GM18517 (cell line): Measurements from ENCODE around the gene FAM124B.
"Not testable (repeated sequence)": the region's sequence is repeated elsewhere in the genome, so short reads cannot be mapped to it uniquely, and the experiment has no call there.

ENCODE experiments used
- ATAC-seq: cut with Tn5 transposase; IDR thresholded peaks from one replicate; pipeline ENCODE4 v1.9.1; 2021; ENCODE audit warnings: mild to moderate bottlenecking, moderate library complexity; ENCODE audit not compliant: unreplicated experiment

FAM124B gene

GRCh38 chr2:224382973-224383555, 18.8 kb downstream of the FAM124B start:
- ATAC-seq, result no peak

- ATAC-seq, result not testable (repeated sequence)
These were observed 19.6 kb downstream of the FAM124B start for GRCh38 chr2:224382280-224382647.

GRCh38 chr2:224381521-224382279, 20.2 kb downstream of the FAM124B start:
- ATAC-seq, result no peak

- ATAC-seq, result no peak
These were observed 21.9 kb downstream of the FAM124B start for GRCh38 chr2:224379986-224380385.

- no peak for ATAC-seq
These were observed 22.7 kb downstream of the FAM124B start for GRCh38 chr2:224379172-224379571.

- no peak for ATAC-seq
These were observed 23.2 kb downstream of the FAM124B start for GRCh38 chr2:224378701-224379097.

- no peak for ATAC-seq
These were observed 23.9 kb downstream of the FAM124B start for GRCh38 chr2:224377751-224378700.

GRCh38 chr2:224372641-224373040, 29.3 kb downstream of the FAM124B start:
- no peak for ATAC-seq

- ATAC-seq, result no peak
These were observed 32.8 kb downstream of the FAM124B start for GRCh38 chr2:224369028-224369632.

- ATAC-seq, result no peak
These were observed 35.6 kb downstream of the FAM124B start for GRCh38 chr2:224366267-224366844.

- ATAC-seq, result no peak
These were observed 36.6 kb downstream of the FAM124B start for GRCh38 chr2:224365331-224365730.

GRCh38 chr2:224363281-224363680, 38.6 kb downstream of the FAM124B start:
- ATAC-seq, result no peak

GRCh38 chr2:224362094-224362493, 39.8 kb downstream of the FAM124B start:
- no peak for ATAC-seq

- ATAC-seq, result no peak
These were observed 41.1 kb downstream of the FAM124B start for GRCh38 chr2:224360801-224361251.

- ATAC-seq, result no peak
These were observed 42.3 kb downstream of the FAM124B start for GRCh38 chr2:224359569-224359968.

GRCh38 chr2:224357098-224357901, 44.6 kb downstream of the FAM124B start:
- peak; percentile 91 for ATAC-seq

GRCh38 chr2:224354632-224355211, 47.2 kb downstream of the FAM124B start:
- no peak for ATAC-seq

GRCh38 chr2:224350703-224351102, 51.2 kb downstream of the FAM124B start:
- no peak for ATAC-seq

- no peak for ATAC-seq
These were observed 52.5 kb downstream of the FAM124B start for GRCh38 chr2:224349396-224349795.
